GDM1 (cell line): ENCODE data around the gene NOL4L.

ENCODE experiments used
- DNase-seq: peaks from one replicate; lab custom pipeline; 2025; lab: John Stamatoyannopoulos, UW

The NOL4L gene

DNA sequence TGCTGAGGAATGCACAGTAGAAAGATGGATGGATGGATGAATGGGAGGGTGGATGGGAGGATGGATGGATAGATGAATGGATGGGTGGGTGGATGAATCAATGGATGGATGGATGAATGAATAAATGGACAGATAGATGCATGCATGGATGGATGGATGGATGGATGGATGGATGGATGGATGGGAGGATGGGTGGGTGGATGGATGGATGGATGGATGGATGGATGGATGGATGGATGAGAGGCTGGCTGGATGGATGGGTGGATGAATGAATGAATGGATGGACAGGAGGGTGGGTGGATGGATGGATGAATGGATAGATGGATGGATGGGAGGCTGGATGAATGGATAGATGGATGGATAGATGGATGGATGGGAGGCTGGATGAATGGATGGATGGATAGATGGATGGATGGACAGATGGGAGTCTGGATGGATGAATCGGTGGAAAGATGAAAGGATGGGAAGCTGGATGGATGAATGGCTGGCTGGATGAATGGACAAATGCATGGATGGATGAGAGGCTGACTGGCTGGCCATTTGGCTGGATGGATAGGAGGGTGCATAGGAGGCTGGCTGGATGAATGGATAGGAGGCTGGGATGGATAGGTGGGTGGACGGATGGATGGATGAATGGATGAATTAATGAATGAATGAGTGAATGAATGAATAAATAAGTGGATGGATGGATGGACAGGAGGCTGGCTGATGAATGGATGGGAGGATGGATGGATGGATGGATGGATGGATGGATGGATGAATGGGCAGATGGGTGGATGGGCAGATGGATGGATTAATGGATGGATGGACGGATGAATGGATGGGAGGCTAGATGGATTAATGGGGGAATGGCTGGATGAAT, 28.3 kb upstream of the NOL4L start:
- DNase-seq = no peak

DNA sequence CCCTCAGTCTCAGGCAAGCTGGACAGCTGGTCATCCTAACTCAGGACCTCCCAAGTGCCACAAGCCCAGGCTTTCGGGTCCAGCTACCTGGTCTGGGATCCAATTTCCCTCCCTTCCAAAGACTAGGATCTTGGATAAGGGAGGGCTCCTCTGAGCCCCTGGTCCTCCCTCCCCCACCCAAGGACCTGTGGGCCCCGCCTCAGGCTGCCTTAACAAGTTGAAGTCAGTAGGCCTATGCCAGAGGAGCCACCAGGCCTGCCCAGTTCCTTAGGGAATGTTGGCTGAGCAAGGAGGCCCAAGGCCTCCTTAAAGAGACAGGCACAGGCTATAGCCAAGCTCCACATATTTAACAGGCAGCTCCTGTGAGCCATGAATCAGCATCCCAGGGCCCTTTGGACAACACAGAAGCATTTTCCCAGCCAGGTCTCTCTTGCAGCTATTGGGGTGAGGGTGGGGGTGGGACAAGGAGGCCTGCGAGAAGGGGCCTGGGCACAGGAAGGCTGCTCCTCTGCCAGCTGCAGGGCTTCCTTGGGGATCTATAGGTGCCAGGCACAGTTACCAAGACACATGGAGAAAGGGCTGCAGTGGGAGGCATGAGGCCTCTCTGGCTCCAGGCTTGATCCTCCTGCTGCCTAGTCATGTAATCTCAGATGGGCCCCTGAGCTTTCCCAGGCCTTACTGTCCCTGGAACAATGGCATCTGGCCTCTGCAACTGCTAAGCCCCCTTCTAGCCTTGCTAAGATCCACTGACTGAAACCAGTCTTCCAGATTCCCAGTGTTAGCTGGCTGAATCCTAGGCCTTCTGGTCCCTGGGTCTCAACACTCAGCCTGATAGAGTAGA, 27.4 kb upstream of the NOL4L start:
- no peak for DNase-seq

DNA sequence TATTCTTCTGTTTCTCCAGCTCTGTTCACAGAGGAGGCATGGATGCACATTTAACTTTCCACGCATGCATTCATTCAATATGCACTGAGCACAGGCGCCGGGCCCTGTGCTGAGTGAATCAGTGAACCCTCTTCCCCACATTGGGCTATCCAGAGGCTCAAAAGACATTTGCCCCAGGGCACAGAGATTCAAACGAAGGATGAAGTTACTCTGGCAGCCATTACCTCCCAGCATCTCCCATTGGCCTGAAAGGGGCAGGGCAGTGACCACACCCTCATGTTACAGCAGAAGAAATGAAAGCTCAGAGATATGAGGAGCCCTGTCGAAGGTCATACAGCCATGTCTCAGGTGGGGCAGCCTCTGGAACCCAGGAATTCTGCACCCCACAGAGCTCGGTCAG, 26.7 kb upstream of the NOL4L start:
- DNase-seq = no peak

DNA sequence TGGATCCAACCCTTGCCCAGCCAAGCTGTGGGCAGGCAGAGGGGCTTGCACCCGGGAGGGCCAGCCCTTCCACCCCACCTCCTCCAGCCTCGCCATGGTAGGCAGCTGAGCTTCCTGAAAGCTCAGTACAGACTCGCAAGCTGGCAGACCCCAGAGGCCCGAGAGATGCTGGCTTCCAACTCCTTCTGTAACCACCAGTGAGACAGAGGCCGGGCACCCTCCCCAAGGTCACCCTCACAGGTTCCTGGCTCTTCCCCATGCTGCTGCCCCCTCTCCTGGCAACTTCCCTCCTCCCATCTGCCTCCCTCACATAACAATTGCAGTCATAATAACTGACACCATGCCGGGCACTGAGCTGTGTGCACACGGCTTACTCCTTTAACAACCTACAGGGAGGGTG, 26.2 kb upstream of the NOL4L start:
- no peak for DNase-seq

DNA sequence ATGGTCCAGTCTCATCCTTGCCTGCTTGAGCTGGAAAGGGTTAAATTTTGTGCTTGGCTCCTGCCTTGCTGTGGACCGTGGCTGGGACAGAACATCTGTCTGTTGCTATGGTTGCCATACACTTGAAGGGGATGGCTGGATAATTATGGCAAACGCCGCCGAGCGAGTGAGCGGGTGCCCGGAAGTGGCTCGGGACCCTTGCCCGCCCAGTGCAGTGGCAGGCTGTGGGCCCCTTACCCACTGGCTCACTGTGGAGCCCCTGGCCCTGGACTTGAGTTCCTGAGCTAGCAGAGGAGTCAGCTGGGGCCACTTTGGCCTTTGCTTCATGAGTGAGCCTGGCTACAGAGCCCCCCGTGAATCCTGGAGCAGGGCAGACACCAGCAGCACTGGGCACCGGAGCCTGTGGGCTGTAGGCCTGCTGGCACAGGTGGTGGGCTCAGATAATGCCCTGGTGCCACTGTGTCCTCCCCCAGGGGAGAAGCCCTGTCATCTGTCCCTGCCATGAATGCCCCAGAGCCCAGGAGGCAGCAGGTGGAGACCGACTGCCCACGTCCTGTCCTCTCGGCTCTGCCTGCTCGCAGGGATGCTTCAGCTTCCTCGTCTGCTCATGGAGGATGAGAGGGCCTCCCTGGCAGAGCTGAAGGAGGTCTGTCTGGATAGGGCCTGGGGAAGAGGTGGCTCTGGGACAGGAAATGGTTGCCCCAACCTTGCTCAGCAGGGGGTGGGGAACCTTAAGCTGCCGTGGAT, 25.5 kb upstream of the NOL4L start:
- DNase-seq = no peak

DNA sequence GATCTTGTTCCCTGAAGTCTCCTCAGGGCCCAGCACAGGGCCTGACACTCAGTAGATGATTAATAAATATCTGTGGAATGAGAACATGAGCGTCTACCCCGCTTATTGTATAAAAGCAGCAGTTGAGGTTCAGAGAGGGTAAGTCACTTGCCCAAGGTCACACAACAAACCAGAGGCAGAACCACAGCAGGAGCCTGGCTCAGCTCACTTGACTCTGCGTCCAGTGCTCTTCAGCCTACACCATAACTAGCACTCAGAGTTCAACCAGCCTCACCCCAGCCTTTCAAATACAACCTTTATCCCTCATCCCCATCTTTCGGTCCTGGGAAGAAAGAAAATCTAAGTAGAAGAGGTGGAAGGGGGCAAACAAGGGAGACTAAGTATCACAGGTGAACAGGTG, 24.9 kb upstream of the NOL4L start:
- no peak for DNase-seq

DNA sequence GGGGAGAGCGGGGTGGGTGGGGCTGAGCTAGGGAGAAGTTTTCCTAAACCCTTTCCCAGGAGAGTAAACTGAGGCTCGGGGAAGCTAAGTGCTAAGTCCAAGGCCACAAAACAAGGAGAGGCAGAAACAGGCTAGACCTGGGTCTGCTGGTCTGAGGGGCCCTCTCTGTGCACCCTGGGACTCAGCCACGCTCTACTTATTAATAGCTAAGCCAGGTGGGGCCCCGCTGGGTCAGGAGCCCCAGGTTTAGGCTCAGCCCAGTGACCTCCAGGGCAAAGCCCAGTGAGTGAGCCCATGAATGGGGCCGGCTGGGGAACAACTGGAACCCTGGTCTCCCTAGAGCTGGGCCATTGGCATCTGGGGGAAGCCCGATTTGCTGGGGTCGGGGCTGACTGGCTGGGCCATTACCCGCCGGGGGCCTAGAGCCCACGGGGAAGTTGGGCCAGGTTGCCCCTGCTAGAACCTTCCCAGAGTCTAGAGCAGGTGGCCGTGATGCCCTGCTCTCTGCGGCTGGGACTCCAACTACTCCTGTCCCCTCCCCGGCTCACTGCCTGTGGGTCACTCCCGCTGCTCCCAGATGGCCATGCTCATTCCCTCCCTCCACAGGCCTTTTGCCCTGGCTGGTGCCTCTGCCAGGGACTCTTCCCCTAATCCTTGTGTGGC, 24.1 kb upstream of the NOL4L start:
- DNase-seq = no peak

DNA sequence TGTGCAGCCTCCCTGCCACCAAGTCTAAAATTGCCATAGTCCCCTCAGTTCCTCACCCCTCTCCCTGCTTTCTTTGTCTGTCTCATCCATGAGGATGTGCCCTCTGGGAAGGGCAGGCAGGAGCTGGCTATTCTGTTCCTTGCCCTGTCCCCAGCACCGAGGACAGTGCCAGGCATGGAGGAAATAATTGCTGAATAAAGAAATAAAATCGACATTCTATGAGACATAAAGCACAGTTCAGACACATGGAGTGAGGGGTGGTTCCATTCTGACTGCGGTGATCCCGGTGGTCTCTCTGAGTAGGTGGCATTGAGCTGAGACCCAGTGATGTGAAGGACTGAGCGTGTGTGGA, 23.5 kb upstream of the NOL4L start:
- DNase-seq = no peak

DNA sequence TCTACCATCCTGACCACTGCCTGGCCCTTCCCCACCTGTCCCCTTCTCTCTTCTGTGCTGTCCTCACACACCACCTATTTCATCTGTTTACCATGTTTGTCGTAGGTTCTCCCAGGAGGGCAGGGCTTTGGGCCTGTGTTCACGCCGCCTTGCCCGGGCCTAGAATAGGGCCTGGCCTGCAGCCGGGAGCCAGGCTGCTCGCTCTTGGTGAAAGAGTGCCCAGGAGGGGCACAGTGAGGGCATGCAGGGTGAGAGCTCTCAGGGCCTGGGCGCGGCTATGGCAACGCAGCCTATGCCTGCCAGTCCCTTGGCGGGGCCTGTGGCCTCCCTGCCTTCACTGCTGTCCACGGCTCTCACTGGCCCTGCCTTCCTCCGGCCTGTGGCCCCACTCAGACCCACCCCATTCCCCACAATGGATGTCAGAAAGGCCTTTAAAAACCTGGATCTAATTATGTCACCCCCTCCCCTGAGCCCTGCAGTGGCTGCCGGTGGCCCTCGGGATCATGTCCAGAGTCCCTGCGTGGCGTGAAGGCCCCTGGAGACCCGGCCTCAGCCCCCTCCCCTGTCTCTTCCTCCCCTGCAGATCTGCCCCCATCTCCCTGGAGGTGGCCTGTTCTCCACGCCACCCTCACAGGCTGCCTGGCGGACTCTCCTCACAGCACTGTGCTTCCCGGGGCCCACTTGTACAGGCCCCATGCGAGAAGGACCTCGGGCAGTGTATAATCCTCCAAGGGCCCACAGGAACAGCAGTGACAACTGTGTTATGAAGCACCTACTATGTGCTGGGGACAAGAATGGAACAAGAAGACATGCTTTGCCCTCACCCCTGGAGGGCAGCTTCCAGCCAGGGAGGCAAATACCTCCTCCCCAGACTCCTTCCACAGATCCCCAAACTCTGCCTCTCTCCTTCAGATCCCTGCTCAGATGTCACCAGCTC, 22.9 kb upstream of the NOL4L start:
- DNase-seq = no peak

DNA sequence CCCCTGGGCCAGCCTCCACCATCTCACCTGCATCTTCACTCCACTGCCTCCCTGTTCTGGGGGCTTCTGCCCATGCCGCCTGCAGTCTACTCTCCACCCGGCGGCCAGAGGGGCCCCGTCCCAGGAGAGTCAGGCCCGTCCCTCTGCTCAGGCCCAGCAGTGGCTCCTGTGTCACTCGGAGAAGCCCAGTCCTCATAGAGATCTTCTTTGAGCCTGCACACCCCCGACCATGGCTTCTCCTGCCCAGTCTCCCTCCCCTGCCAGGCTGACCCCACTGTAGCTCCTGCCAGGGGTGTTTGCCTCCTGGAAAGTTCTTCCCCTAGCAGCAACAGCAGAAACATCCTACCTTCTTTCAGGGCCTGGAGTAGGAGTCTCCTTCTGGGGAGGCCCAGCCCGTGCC, 22.2 kb upstream of the NOL4L start:
- no peak for DNase-seq

DNA sequence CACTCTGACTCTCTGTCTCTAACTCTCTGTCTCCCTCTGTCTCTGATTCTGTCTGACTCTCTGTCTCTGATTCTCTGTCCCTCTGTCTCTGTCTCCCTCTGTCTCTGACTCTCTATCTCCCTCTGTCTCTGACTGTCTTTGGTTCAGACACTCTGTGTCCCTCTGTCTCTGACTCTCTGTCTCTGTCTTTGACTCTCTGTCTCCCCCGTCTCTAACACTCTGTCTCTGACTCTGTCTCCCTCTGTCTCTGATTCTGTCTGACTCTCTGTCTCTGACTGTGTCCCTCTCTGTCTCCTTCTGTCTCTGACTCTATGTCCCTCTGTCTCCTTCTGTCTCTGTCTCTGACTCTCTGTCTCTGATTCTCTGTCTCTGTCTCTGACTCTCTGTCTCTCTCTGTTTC, 21.7 kb upstream of the NOL4L start:
- DNase-seq = no peak

DNA sequence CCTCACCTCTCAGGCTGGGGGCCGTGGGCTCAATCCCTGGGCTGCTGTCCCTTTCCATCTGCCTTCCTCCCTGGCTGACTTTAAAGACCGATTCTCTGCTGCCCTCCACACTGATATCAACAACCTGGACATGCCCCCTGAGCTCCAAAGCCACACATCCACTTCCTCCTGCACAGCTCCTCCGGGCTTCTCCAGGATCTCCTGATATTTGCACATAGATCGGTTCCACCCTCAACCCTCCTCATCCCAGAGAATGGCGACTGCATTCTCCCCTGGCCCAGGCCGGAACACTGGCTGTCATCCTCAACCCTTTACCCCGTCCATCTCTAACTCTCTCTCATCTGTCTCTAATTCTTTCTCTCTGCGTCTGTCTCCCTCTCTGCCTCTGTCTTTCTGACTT, 21.0 kb upstream of the NOL4L start:
- DNase-seq = no peak

DNA sequence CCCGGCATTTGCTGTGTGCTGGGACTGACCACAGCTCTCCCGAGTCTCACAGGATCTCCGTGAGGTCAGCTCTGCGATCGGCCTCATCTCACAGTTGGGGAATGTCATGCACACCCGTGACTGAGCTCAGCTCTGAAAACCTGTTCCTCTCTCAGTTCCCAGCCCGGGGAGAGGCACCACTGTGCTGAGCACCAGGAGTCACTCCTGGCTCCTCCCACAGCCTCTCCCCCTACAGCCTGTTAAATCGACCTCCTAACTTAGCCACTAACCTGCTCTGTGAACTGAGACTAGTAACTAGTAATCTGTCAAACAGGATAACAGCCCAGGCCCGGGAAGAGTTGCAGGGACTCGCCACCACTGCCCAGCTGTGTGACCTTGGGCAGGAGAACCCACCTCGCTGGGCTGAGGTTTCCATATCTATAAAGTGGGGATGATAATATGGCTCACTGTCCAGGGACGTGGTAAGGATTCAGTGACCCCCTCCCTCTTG, 20.1 kb upstream of the NOL4L start:
- DNase-seq = no peak

DNA sequence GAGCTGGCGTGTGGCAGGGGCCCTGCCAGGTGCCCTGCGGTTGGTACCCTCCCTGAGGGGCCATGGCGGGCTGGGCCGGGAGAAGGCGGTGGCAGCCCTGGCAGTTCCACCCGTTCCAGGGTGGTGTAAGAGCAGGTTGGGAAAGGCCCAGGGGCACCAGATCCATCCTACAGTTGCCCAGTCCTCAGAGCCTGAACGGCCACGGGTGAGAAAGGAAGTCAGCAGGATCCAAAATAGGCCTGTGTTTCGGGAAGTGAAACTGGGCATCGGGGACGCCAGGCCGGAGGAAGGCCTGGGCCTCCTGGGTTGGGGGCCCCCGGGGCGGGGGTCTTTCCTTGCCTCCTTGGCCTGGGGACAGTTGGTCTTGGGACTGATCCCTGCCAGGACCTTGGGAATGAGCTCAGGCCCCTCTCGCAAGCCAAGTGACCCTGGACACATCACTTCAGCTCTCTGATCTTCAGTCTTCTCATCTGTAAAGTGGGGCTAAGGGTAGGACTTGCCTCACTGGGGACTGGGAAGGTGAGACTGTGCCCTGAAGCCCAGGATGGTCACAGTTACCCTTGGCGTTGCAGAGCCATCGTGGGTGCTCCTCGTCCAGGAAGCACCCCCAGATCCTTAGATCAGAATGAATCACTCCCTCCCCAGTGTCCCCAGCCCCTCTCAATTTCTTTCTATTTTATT, 18.1 kb upstream of the NOL4L start:
- DNase-seq = no peak

DNA sequence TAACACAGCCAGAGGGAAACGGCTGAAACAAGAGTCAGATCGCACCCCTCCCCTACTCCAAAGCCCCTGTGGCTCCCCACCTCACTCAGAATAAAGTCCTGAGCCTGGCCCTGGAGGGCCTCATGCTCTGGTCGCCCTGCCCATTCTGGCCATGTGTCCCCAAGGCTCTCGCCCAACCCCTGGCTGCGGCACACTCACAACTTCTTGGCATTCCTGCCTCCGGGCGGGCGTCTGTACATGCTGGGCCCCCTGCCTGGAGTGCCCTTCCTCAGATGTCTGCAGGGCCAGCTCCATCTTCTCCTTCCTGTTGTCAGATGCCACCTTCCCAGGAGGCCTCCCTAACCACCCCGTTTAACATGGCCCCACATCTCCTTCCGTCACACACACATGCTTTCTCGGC, 17.1 kb upstream of the NOL4L start:
- DNase-seq = no peak

DNA sequence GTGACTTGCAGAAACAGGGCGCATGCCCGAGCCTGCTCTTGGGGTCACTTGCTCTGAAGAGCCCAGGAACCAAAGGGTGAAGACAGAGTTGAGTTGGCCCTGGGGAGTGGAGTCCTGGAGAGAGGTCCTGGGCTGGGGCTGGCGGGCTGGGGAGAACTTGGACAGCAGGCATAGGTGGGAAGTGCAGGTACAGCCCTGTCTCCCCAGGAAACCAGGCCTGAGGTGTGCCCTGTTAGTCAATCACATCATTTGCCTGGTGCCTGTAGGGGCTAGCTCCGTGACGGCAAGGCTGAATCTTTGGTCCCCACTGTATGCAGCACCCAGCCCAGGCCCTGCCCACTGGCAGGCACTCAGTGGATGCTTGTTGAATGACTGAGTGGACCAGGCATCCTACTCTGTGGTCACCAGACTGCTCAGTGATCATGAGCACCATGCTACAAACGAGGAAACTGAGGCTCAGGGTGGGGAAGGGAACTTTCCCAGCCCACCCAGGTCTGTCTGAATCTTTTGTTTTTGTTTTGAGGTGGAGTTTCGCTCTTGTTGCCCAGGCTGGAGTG, 15.6 kb upstream of the NOL4L start:
- no peak for DNase-seq

DNA sequence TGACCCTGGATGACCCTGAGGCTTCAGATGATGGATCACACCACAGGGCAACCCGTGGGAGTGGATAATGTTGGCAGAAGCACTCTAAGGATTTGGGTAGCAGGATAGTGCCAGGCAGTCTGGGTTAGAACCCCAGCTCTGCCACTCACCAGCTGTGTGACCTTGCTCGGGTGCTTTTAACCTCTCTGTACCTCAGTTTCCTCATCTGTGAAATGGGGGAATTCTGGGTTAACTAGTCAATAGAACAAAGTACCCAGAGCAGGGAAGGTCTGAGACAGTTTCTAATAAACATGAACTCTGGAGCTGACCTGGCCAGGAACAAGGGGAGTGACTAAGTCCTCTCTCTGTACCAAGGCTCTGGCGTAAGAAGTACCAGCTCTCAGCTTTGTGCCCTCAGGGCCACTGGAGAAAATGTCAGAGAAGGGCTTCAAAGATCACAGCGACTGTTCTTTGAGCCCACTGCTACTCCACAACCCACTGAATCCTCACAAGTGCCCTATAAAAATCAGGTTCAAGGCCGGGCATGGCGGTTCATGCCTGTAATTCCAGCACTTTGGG, 14.7 kb upstream of the NOL4L start:
- DNase-seq = no peak

DNA sequence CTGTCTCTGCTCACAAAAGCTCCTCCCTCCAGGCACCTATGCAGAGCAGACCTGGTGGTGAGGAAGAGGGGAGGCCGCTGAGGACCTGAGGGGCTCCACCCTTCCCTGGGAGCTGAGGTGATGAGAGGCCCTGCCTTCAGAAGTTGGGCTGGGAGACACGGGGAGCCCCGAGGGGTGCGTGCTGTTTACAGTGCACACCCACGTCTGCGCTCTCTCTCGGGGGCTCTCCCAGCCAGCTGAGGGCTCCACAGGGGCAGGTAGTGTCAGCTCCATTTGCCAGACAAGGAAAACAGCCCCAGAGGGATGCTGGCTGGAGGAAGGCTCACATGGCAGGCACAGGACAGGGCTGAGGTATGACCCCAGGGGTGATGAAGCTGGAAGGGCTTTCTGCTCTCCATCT, 13.5 kb upstream of the NOL4L start:
- no peak for DNase-seq

DNA sequence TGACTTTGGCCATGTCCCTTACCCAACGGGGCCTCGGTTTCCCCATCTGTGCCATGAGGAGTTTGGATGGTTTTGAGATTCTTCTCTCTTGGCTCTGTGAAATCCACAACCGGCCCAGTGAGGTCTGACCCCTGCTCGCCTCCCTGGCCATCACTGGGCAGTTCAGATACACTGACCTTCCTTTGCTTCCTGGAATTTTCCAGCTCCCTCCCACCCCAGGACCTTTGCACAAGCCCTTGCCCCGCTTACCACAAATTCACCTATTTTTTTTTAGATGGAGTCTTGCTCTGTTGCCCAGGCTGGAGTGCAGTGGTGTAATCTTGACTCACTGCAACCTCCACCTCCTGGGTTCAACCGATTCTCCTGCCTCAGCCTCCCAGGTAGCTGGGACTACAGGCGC, 12.6 kb upstream of the NOL4L start:
- DNase-seq = no peak
